CD4-positive, alpha-beta T cell (primary cell): Measurements from ENCODE around the gene SCARF1. TPM values are rescaled to one million over a fixed set of nuclear protein-coding genes. Genes with fewer than 3 reads are reported as not detected.

Source experiments
- ATAC-seq: fragments of 200-7000 bp; cut with Tn5 transposase; one replicate; pipeline ENCODE4 v1.10.0; 2022; ENCODE audit warnings: mild to moderate bottlenecking; ENCODE audit not compliant: poor library complexity
- CTCF ChIA-PET: fragments of 350-600 bp; sonication (Branson Sonifier 250); formaldehyde crosslinking; loops from one replicate; lab custom pipeline; 2021; ENCODE audit warnings: antibody characterized with exemption, inconsistent platforms; lab: Charles Lee
- POLR2A ChIA-PET: fragments of 350-600 bp; sonication (Branson Sonifier 250); formaldehyde crosslinking; loops from one replicate; lab custom pipeline; 2021; ENCODE audit warnings: antibody characterized with exemption, inconsistent platforms; lab: Charles Lee
- DNase-seq, 14 experiments: peaks; one replicate each; pipeline ENCODE4 v3.0.0-alpha.2; 2013 to 2020; ENCODE audit warnings: mixed read lengths in 2 of 14
- H3K27ac ChIP-seq, 2 donors: one replicate each; pipeline versions ENCODE4 v1.5.1 to v1.7.0; 2013; ENCODE audit warnings: low read length in 2 of 2, low read depth in 1 of 2, mild to moderate bottlenecking in 1 of 2
- H3K27me3 ChIP-seq, 2 experiments: 1 replicate in 1 of 2; 2 replicates in 1 of 2; pipeline versions ENCODE4 v1.6.1 to v1.7.0; 2013; ENCODE audit warnings: low read length in 2 of 2, control low read depth in 1 of 2, mild to moderate bottlenecking in 1 of 2, moderate library complexity in 1 of 2; ENCODE audit not compliant: insufficient read depth in 2 of 2, control insufficient read depth in 1 of 2
- H3K36me3 ChIP-seq: one replicate; pipeline ENCODE4 v1.6.1; 2013; ENCODE audit warnings: low read length, control low read depth; ENCODE audit not compliant: insufficient read depth
- H3K4me1 ChIP-seq: one replicate; pipeline ENCODE4 v1.6.1; 2013; ENCODE audit warnings: low read length, control low read depth; ENCODE audit not compliant: insufficient read depth
- H3K4me3 ChIP-seq: one replicate; pipeline ENCODE4 v1.5.1; 2013; ENCODE audit warnings: mild to moderate bottlenecking, low read length, moderate library complexity
- H3K9me3 ChIP-seq, 2 experiments: 1 replicate in 1 of 2; 2 replicates in 1 of 2; pipeline versions ENCODE4 v1.6.1 to v1.7.0; 2013; ENCODE audit warnings: low read length in 2 of 2, mild to moderate bottlenecking in 2 of 2, control low read depth in 1 of 2, moderate library complexity in 1 of 2; ENCODE audit not compliant: control insufficient read depth in 1 of 2, insufficient read depth in 1 of 2
- H3K27ac Mint-ChIP-seq: one replicate; pipeline ENCODE4 v1.8.0; 2020; ENCODE audit warnings: mixed read lengths
- H3K27me3 Mint-ChIP-seq: one replicate; pipeline ENCODE4 v1.8.0; 2021; ENCODE audit warnings: mixed read lengths
- H3K36me3 Mint-ChIP-seq: one replicate; pipeline ENCODE4 v1.8.0; 2021; ENCODE audit warnings: low read depth, mixed read lengths
- H3K4me1 Mint-ChIP-seq: one replicate; pipeline ENCODE4 v1.8.0; 2021; ENCODE audit warnings: low read depth, mixed read lengths
- H3K4me3 Mint-ChIP-seq: one replicate; pipeline ENCODE4 v1.8.0; 2020; ENCODE audit warnings: mild to moderate bottlenecking, mixed read lengths
- H3K9me3 Mint-ChIP-seq: one replicate; pipeline ENCODE4 v1.8.0; 2020; ENCODE audit warnings: mixed read lengths
- CTCF ChIP-seq: fragments of 200-600 bp; IDR thresholded peaks from one replicate; pipeline ENCODE4 v1.8.0; 2022; ENCODE audit warnings: antibody characterized with exemption, mild to moderate bottlenecking
- intact Hi-C, 2 experiments: fragments of 100-400 bp; cut with DNase I in 1 of 2; cut with micrococcal nuclease in 1 of 2; formaldehyde crosslinking; loops; one replicate each; pipeline versions ENCODE4 v1.15.1 to v1.9.0; 2023 to 2025; cut with DNase I, micrococcal nuclease
- total RNA-seq, 174 experiments: library from RNA in 2 of 174; stranded (reverse) in 2 of 174; gene quantifications; one replicate each; pipeline ENCODE4 v1.2.3 and lab custom pipeline; 2021 to 2026

Gene SCARF1
- total RNA-seq, 2 experiments from 2014 or later = 0.41 to 0.45 TPM

DNA sequence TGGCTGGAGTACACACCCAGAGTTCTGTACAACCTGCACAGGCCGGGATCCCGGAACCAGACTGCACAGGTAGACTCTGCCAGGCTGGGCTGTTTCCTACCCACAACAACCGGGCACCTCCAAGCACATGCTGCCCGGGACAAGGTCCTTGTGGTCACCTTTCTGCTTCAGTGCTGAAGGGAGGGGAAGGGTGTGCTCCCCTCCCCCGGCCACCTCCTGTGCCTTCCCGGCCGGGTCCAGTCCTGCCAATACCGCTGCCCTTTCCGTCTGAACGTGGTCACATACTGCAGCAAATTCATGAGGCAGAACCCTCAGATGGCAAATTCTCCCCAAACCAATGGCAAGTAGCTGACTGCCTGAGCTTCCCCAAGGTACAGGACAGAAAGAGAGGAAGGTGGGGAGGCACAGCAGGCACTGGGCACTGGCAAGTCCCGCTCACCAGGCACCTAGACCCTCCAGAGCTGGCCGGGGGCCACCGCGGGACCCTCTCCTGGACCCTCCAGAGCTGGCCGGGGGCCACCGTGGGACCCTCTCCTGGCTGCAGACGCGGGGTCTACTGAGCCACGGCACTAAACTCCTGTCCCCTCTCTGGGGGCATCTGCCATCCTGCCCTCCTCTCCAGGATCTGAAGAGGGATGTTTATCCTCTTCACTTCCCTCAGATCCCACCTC is 39.7 kb downstream of the SCARF1 start:
- no peaks in the 10 kb centered on the region for H3K36me3 Mint-ChIP-seq
- Histone ChIP-seq H3K4me1 (peaks cover 9% of the 10 kb centered on the region), H3K27me3 (peaks cover 0 to 4% of the 10 kb centered on the region in 2 experiments), H3K27ac (no peak overlapping the region), H3K9me3 (peaks cover 0 to 13% of the 10 kb centered on the region in 2 experiments), H3K36me3 (no peaks in the 10 kb centered on the region), H3K4me3 (no peak overlapping the region)
- ChIA-PET CTCF (no interaction called here), POLR2A (no interaction called here)
- no peak overlapping the region for H3K27ac Mint-ChIP-seq
- no peak for ATAC-seq
- H3K4me1 Mint-ChIP-seq = no peaks in the 10 kb centered on the region
- TF ChIP-seq CTCF = no peak
- H3K4me3 Mint-ChIP-seq = no peak overlapping the region
- intact Hi-C loops = no loop called here
- DNase-seq = no peak
- no peaks in the 10 kb centered on the region for H3K27me3 Mint-ChIP-seq
- H3K9me3 Mint-ChIP-seq = no peaks in the 10 kb centered on the region

- H3K36me3 Mint-ChIP-seq = no peaks in the 10 kb centered on the region
- Histone ChIP-seq H3K36me3 (no peaks in the 10 kb centered on the region), H3K4me3 (no peak overlapping the region), H3K27me3 (peaks cover 0 to 4% of the 10 kb centered on the region in 2 experiments), H3K9me3 (peaks cover 0 to 13% of the 10 kb centered on the region in 2 experiments), H3K27ac (no peak overlapping the region), H3K4me1 (peaks cover 9% of the 10 kb centered on the region)
- no peak overlapping the region for H3K4me3 Mint-ChIP-seq
- H3K27me3 Mint-ChIP-seq = no peaks in the 10 kb centered on the region
- H3K4me1 Mint-ChIP-seq = no peaks in the 10 kb centered on the region
- H3K9me3 Mint-ChIP-seq = no peaks in the 10 kb centered on the region
- ATAC-seq (no peak), DNase-seq (no peak)
- POLR2A ChIA-PET = no interaction called here
- H3K27ac Mint-ChIP-seq = no peak overlapping the region
- intact Hi-C loops = no loop called here
- CTCF ChIA-PET = no interaction called here
- no peak for TF ChIP-seq CTCF
Measured at GRCh38 chr17:1604831-1605528, 40.6 kb downstream of the SCARF1 start.

- POLR2A ChIA-PET = no interaction called here
- no peak for ATAC-seq
Measured at GRCh38 chr17:1601571-1601970, 44.0 kb downstream of the SCARF1 start.

More at GRCh38 chr17:1601571-1601970, 44.0 kb downstream of the SCARF1 start:
- CTCF ChIA-PET = no interaction called here
- H3K4me1 Mint-ChIP-seq = no peaks in the 10 kb centered on the region
- peaks cover under 1% of the 10 kb centered on the region for H3K4me1 ChIP-seq
- H3K27me3 Mint-ChIP-seq = no peaks in the 10 kb centered on the region
- H3K36me3 Mint-ChIP-seq = no peaks in the 10 kb centered on the region
- no peak overlapping the region for H3K4me3 ChIP-seq
- intact Hi-C loops = no loop called here
- no peak overlapping the region for H3K4me3 Mint-ChIP-seq
- peaks cover 0 to 13% of the 10 kb centered on the region in 2 experiments for H3K9me3 ChIP-seq
- H3K9me3 Mint-ChIP-seq = no peaks in the 10 kb centered on the region
- H3K36me3 ChIP-seq = no peaks in the 10 kb centered on the region
- H3K27ac Mint-ChIP-seq = no peak overlapping the region
- DNase-seq = no peak
- TF ChIP-seq CTCF = no peak
- peaks cover 0 to 3% of the 10 kb centered on the region in 2 experiments for H3K27me3 ChIP-seq
- H3K27ac ChIP-seq = no peak overlapping the region
